Breast epithelium (tissue), 4 donors: Measurements from ENCODE around the gene LEMD1. TPM values are rescaled to one million over a fixed set of nuclear protein-coding genes. Genes with fewer than 3 reads are reported as not detected.
"Not testable (repeated sequence)": the region's sequence is repeated elsewhere in the genome, so short reads cannot be mapped to it uniquely, and the experiment has no call there.

Experiments
- DNase-seq, 2 donors: peaks; one replicate each; pipeline ENCODE4 v3.0.0-alpha.2; 2019; ENCODE audit warnings: low spot score in 2 of 2
- H3K27ac ChIP-seq, 2 donors: fragments of 200-600 bp; sonication (generic) in 1 of 2; one replicate each; pipeline ENCODE4 v1.5.1; 2016 to 2019; ENCODE audit warnings: mild to moderate bottlenecking in 1 of 2
- H3K27me3 ChIP-seq, 2 donors: fragments of 200-600 bp; sonication (generic) in 1 of 2; one replicate each; pipeline versions ENCODE4 v1.5.1 to v1.6.0; 2017 to 2019; ENCODE audit warnings: control low read depth in 1 of 2, mild to moderate bottlenecking in 1 of 2
- H3K36me3 ChIP-seq: fragments of 200-600 bp; one replicate; pipeline ENCODE4 v1.5.1; 2019
- H3K4me1 ChIP-seq, 2 donors: fragments of 200-600 bp; sonication (generic); one replicate each; pipeline ENCODE4 v1.5.1; 2016 to 2019; ENCODE audit warnings: control low read depth in 1 of 2
- H3K4me3 ChIP-seq, 3 donors: fragments of 200-600 bp; sonication (generic); 1 replicate in 2 of 3; 2 replicates in 1 of 3; pipeline ENCODE4 v1.5.1; 2016 to 2019; ENCODE audit warnings: mild to moderate bottlenecking in 3 of 3, moderate library complexity in 2 of 3
- H3K9me3 ChIP-seq, 2 donors: fragments of 200-600 bp; sonication (generic) in 1 of 2; one replicate each; pipeline ENCODE4 v1.5.1; 2016 to 2019; ENCODE audit warnings: control low read depth in 1 of 2
- CTCF ChIP-seq, 3 donors: fragments of 450-650 bp; IDR thresholded peaks; one replicate each; pipeline ENCODE4 v1.5.1; 2016 to 2017; ENCODE audit warnings: antibody characterized with exemption in 3 of 3, mild to moderate bottlenecking in 3 of 3, moderate library complexity in 3 of 3
- POLR2A ChIP-seq: fragments of 450-650 bp; IDR thresholded peaks from one replicate; pipeline ENCODE4 v1.6.1; 2016; ENCODE audit warnings: antibody characterized with exemption, mild to moderate bottlenecking, moderate library complexity
- POLR2AphosphoS5 ChIP-seq, 3 donors: sonication (generic); formaldehyde crosslinking; IDR thresholded peaks; one replicate each; pipeline ENCODE4 v1.6.1; 2017; ENCODE audit warnings: antibody characterized with exemption in 3 of 3
- intact Hi-C: fragments of 100-400 bp; cut with DNase I; formaldehyde crosslinking; loops from one replicate; pipeline ENCODE4 v1.15.1; 2023; ENCODE audit warnings: low total_unique reads
- total RNA-seq, 3 donors: library from RNA; depleted of rRNA; stranded (reverse); fragments of >200 nt; gene quantifications; one replicate each; pipeline ENCODE4 v1.1.0, GENCODE V29; 2016

The LEMD1 gene
- total RNA-seq, 3 donors from 2014 or later = 6.1 TPM; not detected in 2

GRCh38 chr1:205420938-205421337 is 918 bp downstream of the LEMD1 start:
- Histone ChIP-seq H3K27me3 (no peaks in the 10 kb centered on the region), H3K27ac (no peak overlapping the region), H3K4me3 (no peak overlapping the region), H3K9me3 (no peaks in the 10 kb centered on the region), H3K4me1 (no peaks in the 10 kb centered on the region), H3K36me3 (no peaks in the 10 kb centered on the region)
- intact Hi-C loops = no loop called here
- no peak for TF ChIP-seq CTCF (IDR thresholded peaks at IDR 0.05)
- TF ChIP-seq POLR2AphosphoS5 (IDR thresholded peaks at IDR 0.05) = no peak
- no peak for TF ChIP-seq POLR2A
- no peak for DNase-seq

DNA sequence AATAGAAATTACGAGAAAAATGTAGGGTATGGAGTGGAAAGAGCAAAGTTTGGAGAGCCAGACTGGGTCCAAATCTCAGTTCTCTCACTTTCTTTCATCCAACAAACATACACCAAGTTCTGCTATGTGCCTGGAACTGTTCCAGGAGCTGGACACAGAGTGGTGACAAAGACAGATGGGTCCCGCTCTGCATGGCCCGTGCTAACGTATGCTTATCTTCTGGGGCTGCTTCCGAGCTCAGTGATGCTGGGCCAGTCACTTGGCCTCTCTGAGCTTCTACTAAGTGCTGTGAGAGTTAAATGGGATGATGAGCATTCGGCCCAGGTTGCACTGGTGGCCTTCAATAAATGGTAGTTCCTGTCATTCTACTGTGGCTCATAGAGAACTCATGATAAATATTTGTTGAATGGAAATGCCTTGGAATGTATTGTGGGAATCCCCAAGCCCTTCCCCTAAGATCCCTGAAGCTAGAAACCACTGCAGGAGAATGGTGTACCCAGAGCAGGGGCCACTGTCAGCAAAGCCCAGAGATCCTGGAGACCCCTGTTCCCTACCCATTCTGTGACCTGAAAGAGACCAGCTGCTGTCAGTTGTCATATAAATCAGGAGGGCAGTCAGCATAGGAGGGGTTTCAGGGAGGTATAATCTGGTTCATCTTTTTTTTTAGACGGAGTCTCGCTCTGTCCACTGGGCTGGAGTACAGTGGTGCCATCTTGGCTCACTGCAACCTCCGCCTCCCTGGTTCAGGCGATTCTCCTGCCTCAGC is 3.8 kb downstream of the LEMD1 start:
- TF ChIP-seq CTCF (IDR thresholded peaks at IDR 0.05) (no peak), POLR2A (no peak), POLR2AphosphoS5 (IDR thresholded peaks at IDR 0.05) (no peak)
- H3K4me3 ChIP-seq = no peak overlapping the region
- H3K4me1 ChIP-seq = no peaks in the 10 kb centered on the region
- H3K9me3 ChIP-seq = no peaks in the 10 kb centered on the region
- DNase-seq = no peak
- H3K36me3 ChIP-seq = no peaks in the 10 kb centered on the region
- no peak overlapping the region for H3K27ac ChIP-seq
- intact Hi-C loops = no loop called here
- no peaks in the 10 kb centered on the region for H3K27me3 ChIP-seq

DNA sequence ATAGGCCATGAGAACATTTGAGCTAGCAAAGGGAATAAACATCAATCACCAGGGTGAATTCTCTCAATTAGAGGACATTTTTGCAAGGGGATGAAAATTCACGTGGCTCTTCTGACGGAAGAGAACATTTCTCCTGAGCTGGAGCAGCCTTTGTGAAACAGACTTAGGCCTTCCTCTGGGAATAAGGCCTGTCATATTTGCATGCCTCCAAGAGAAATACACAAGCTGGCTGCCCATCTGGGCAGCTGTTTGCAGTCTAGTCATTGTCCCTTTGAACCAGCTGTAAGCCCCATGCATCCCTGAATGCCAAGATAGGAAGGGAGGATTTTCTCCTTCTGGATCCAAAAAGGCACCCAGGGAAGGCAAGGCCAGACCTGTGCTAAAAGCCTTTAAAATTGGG is 5.5 kb downstream of the LEMD1 start:
- no peaks in the 10 kb centered on the region for H3K27me3 ChIP-seq
- no peak for TF ChIP-seq CTCF (IDR thresholded peaks at IDR 0.05)
- no peak for TF ChIP-seq POLR2A
- TF ChIP-seq POLR2AphosphoS5 (IDR thresholded peaks at IDR 0.05) = no peak
- intact Hi-C loops = no loop called here
- H3K36me3 ChIP-seq = no peaks in the 10 kb centered on the region
- H3K4me1 ChIP-seq = no peaks in the 10 kb centered on the region
- H3K9me3 ChIP-seq = no peaks in the 10 kb centered on the region
- no peak overlapping the region for H3K4me3 ChIP-seq
- DNase-seq = no peak
- no peak overlapping the region for H3K27ac ChIP-seq

GRCh38 chr1:205410581-205411298 is 11.1 kb downstream of the LEMD1 start:
- no peaks in the 10 kb centered on the region for H3K36me3 ChIP-seq
- no peak for DNase-seq
- H3K4me1 ChIP-seq = no peaks in the 10 kb centered on the region
- no peak overlapping the region for H3K4me3 ChIP-seq
- no peak overlapping the region for H3K27ac ChIP-seq
- TF ChIP-seq POLR2A (no peak), CTCF (IDR thresholded peaks at IDR 0.05) (no peak), POLR2AphosphoS5 (IDR thresholded peaks at IDR 0.05) (no peak)
- intact Hi-C loops = no loop called here
- no peaks in the 10 kb centered on the region for H3K27me3 ChIP-seq
- no peaks in the 10 kb centered on the region for H3K9me3 ChIP-seq

GRCh38 chr1:205407970-205408369 is 13.9 kb downstream of the LEMD1 start:
- H3K27ac ChIP-seq = no peak overlapping the region
- H3K4me1 ChIP-seq = no peaks in the 10 kb centered on the region
- no peaks in the 10 kb centered on the region for H3K27me3 ChIP-seq
- no peak for DNase-seq
- H3K9me3 ChIP-seq = no peaks in the 10 kb centered on the region
- H3K36me3 ChIP-seq = no peaks in the 10 kb centered on the region
- TF ChIP-seq POLR2A = no peak
- no peak for TF ChIP-seq CTCF (IDR thresholded peaks at IDR 0.05)
- TF ChIP-seq POLR2AphosphoS5 (IDR thresholded peaks at IDR 0.05) = no peak
- H3K4me3 ChIP-seq = no peak overlapping the region
- intact Hi-C loops = no loop called here

DNA sequence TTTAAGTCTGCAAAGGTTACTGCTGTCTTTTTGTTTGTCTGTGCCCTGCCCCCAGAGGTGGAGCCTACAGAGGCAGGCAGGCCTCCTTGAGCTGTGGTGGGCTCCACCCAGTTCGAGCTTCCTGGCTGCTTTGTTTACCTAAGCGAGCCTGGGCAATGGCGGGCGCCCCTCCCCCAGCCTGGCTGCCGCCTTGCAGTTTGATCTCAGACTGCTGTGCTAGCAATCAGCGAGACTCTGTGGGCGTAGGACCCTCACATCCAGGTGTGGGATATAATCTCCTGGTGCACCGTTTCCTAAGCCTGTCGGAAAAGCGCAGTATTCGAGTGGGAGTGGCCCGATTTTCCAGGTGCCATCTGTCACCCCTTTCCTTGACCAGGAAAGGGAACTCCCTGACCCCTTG is 15.6 kb downstream of the LEMD1 start:
- intact Hi-C loops, DNase-seq, H3K9me3 ChIP-seq, H3K36me3 ChIP-seq, H3K4me1 ChIP-seq, H3K4me3 ChIP-seq, H3K27ac ChIP-seq, H3K27me3 ChIP-seq: not testable (repeated sequence)

DNA sequence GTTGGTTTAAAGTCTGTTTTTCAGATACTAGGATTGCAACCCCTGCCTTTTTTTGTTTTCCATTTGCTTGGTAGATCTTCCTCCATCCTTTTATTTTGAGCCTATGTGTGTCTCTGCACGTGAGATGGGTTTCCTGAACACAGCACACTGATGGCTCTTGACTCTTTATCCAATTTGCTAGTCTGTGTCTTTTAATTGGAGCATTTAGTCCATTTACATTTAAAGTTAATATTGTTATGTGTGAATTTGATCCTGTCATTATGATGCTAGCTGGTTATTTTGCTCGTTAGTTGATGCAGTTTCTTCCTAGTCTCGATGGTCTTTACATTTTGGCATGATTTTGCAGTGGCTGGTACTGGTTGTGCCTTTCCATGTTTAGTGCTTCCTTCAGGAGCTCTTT is 17.4 kb downstream of the LEMD1 start:
- H3K4me3 ChIP-seq, DNase-seq, H3K27ac ChIP-seq, intact Hi-C loops, H3K9me3 ChIP-seq, H3K4me1 ChIP-seq, H3K27me3 ChIP-seq, H3K36me3 ChIP-seq: not testable (repeated sequence)
